GM12873 (cell line): ENCODE data around the gene CAPN6.

Experiments used
- CTCF ChIP-seq: IDR thresholded peaks from 2 replicates; pipeline ENCODE4 v1.5.1; 2012; ENCODE audit warnings: low read depth, mild to moderate bottlenecking, moderate library complexity, low read length, control low read depth; ENCODE audit not compliant: insufficient read depth; ENCODE audit errors: missing control alignments

CAPN6 gene

GRCh38 chrX:111262086-111262485 lies 8.2 kb downstream of the CAPN6 start:
- no peak for TF ChIP-seq CTCF

GRCh38 chrX:111260451-111260850 lies 9.8 kb downstream of the CAPN6 start:
- TF ChIP-seq CTCF = no peak

- no peak for TF ChIP-seq CTCF
Observed at GRCh38 chrX:111259559-111259958, 10.7 kb downstream of the CAPN6 start.

GRCh38 chrX:111257733-111258132 lies 12.6 kb downstream of the CAPN6 start:
- no peak for TF ChIP-seq CTCF

GRCh38 chrX:111254896-111255693 lies 15.2 kb downstream of the CAPN6 start:
- TF ChIP-seq CTCF = no peak

- peak; percentile 54 for TF ChIP-seq CTCF
Observed at GRCh38 chrX:111244235-111244750, 26.0 kb downstream of the CAPN6 start.

- TF ChIP-seq CTCF = no peak
Observed at GRCh38 chrX:111216293-111216801, 53.9 kb downstream of the CAPN6 start.
